ENCODE results near the gene MLF1. TPM values are rescaled to one million over a fixed set of nuclear protein-coding genes. Genes with fewer than 3 reads are reported as not detected.

The MLF1 gene
- total RNA-seq, 1 experiment from 2014 or later, result 55.5 TPM

DNA sequence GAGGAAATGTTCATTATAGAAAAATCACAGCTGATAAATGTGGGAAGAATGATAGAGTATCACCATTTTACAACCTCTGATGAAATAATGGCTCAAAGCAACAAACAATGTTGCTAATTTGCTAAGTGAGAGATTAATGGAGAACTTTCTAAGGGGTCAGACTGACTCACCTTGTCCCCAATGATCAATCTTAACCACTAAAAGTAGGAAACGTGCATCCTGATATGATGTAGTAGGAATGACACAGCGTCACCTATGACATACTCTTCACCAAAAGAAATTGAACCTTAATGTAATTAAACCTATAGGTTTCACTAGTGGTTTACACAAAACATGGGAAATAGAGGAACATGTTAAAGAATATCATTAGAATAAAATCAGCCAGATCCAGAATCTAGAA, 35.1 kb upstream of the MLF1 start:
- no peaks in the 10 kb centered on the region for H3K9me3 ChIP-seq (ENCODE audit: insufficient read depth, low read depth)
- no peaks in the 10 kb centered on the region for H3K9me2 ChIP-seq (ENCODE audit: insufficient read depth)
- no peak overlapping the region for H3K27ac ChIP-seq
- H4K20me1 ChIP-seq (ENCODE audit: insufficient read depth), result 0 out of 2 replicates have a peak, but pooled peaks cover 4% of the 10 kb centered on the region
- POLR2A ChIA-PET (ENCODE audit: unreplicated experiment), result no interaction called here
- CTCF ChIA-PET, result no interaction called here
- TF ChIP-seq EZH2 (IDR thresholded peaks at IDR 0.05; ENCODE audit: low read depth), result no peak
- TF ChIP-seq, protein P1, sequence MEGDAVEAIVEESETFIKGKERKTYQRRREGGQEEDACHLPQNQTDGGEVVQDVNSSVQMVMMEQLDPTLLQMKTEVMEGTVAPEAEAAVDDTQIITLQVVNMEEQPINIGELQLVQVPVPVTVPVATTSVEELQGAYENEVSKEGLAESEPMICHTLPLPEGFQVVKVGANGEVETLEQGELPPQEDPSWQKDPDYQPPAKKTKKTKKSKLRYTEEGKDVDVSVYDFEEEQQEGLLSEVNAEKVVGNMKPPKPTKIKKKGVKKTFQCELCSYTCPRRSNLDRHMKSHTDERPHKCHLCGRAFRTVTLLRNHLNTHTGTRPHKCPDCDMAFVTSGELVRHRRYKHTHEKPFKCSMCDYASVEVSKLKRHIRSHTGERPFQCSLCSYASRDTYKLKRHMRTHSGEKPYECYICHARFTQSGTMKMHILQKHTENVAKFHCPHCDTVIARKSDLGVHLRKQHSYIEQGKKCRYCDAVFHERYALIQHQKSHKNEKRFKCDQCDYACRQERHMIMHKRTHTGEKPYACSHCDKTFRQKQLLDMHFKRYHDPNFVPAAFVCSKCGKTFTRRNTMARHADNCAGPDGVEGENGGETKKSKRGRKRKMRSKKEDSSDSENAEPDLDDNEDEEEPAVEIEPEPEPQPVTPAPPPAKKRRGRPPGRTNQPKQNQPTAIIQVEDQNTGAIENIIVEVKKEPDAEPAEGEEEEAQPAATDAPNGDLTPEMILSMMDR (conservative IDR thresholded peaks at IDR 0.05), result no peak
- no peaks in the 10 kb centered on the region for H3K36me3 ChIP-seq (ENCODE audit: low read depth)
- no peaks in the 10 kb centered on the region for H3F3A ChIP-seq (ENCODE audit: insufficient read depth, low read depth)
- no peaks in the 10 kb centered on the region for H3K4me1 ChIP-seq (replicated peaks; ENCODE audit: insufficient read depth)
- intact Hi-C loops (cut with micrococcal nuclease; ENCODE audit: unreplicated experiment), result loop anchor here (5.0 to 10.0 kb wide), 5 partner anchors 106 to 1361 kb away; partner anchors contain the start of genes GFM1 and SHOX2
- H2AFZ ChIP-seq, result no peak overlapping the region
- H3K27me3 ChIP-seq (ENCODE audit: insufficient read depth, low read depth), result no peaks in the 10 kb centered on the region
- no peak for DNase-seq
- no peaks in the 10 kb centered on the region for H3K79me2 ChIP-seq (ENCODE audit: low read depth)
- H3K4me2 ChIP-seq, result no peak overlapping the region
- no peak overlapping the region for H3K4me3 ChIP-seq
- no TSS peak for BruUV-seq (replicated peaks)

DNA sequence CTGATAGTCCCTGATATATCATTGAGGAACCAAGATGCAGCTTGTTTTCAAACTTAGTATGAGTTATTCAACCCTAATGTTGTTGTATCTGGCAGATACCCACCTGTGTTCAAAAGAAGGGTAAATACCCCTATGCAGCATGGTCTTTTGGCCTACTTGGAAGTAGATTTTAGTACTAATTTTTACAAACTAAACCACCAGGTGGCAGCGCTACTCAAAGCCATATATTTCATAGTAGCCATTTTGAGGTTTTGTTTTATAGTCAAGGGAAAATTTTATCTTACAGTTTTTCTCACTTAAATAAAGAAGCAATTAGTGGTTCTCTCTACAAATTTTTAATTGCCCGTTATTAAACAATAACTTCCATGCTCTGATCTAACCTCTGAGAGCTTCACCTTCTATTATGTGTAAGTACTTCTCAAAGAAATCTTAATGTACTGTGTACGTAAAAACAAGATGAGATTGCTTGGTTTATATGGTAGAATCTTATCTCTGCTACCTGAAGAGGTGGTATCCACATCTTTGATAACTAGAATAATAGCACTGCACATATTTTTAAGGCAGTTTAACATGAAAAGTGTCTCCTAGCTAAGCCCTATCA, 31.5 kb upstream of the MLF1 start:
- H3K27ac ChIP-seq, result no peak overlapping the region
- DNase-seq, result peak in 1 of 2 experiments; percentile 12
- no peaks in the 10 kb centered on the region for H3K79me2 ChIP-seq (ENCODE audit: low read depth)
- no peaks in the 10 kb centered on the region for H3K9me2 ChIP-seq (ENCODE audit: insufficient read depth)
- no peak overlapping the region for H3K4me3 ChIP-seq
- no peak overlapping the region for H3K4me2 ChIP-seq
- peak overlapping the region; percentile 59 for H2AFZ ChIP-seq
- BruUV-seq (replicated peaks), result no TSS peak
- CTCF ChIA-PET, result interaction anchor here (0.5 to 1.5 kb wide), 4 partner anchors 188 to 1010 kb away, joined by 3 to 9 read pairs (median 5); no protein-coding TSS in a partner anchor
- intact Hi-C loops (cut with micrococcal nuclease; ENCODE audit: unreplicated experiment), result loop anchor here (1.0 to 10.0 kb wide), 6 partner anchors 103 to 1365 kb away; partner anchors contain the start of genes GFM1 and SHOX2
- H3F3A ChIP-seq (ENCODE audit: insufficient read depth, low read depth), result no peaks in the 10 kb centered on the region
- POLR2A ChIA-PET (ENCODE audit: unreplicated experiment), result interaction anchor here (0.6 kb wide), 1 partner anchor 263 kb away, joined by 9 read pairs; no protein-coding TSS in a partner anchor
- H4K20me1 ChIP-seq (ENCODE audit: insufficient read depth), result no peaks in the 10 kb centered on the region
- H3K9me3 ChIP-seq (ENCODE audit: insufficient read depth, low read depth), result no peaks in the 10 kb centered on the region
- no peaks in the 10 kb centered on the region for H3K4me1 ChIP-seq (replicated peaks; ENCODE audit: insufficient read depth)
- TF ChIP-seq, protein P1 (conservative IDR thresholded peaks at IDR 0.05), result peak; percentile 78
- TF ChIP-seq EZH2 (IDR thresholded peaks at IDR 0.05; ENCODE audit: low read depth), result no peak
- H3K36me3 ChIP-seq (ENCODE audit: low read depth), result no peaks in the 10 kb centered on the region
- H3K27me3 ChIP-seq (ENCODE audit: insufficient read depth, low read depth), result no peaks in the 10 kb centered on the region

DNA sequence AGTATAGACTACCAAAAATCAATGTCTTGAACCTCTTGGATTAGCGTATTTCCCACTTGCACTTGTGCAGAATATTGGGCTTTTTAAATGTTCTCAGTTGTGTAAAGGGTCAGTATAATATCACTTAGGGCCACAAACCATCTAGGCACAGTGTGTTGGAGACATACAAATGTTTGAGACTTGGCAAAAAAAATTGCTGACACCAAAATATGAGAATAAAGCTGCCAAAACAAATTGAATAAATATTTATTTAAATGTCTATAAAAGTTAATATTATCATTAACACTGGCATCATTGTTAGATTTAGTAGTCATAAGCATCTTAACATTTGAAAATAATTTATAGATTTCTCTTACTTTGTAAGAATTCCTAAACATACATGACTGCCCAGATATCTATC, 30.9 kb upstream of the MLF1 start:
- Histone ChIP-seq H2AFZ (no peak overlapping the region), H3K27ac (no peak overlapping the region), H3K9me3 (ENCODE audit: insufficient read depth, low read depth) (no peaks in the 10 kb centered on the region), H3K4me3 (no peak overlapping the region), H3F3A (ENCODE audit: insufficient read depth, low read depth) (no peaks in the 10 kb centered on the region), H3K4me1 (replicated peaks; ENCODE audit: insufficient read depth) (no peaks in the 10 kb centered on the region), H3K4me2 (no peak overlapping the region), H3K79me2 (ENCODE audit: low read depth) (no peaks in the 10 kb centered on the region), H3K27me3 (ENCODE audit: insufficient read depth, low read depth) (no peaks in the 10 kb centered on the region), H3K36me3 (ENCODE audit: low read depth) (no peaks in the 10 kb centered on the region), H3K9me2 (ENCODE audit: insufficient read depth) (no peaks in the 10 kb centered on the region), H4K20me1 (ENCODE audit: insufficient read depth) (no peaks in the 10 kb centered on the region)
- no peak for DNase-seq
- ChIA-PET POLR2A (ENCODE audit: unreplicated experiment) (no interaction called here), CTCF (interaction anchor here (0.5 to 1.5 kb wide), 3 partner anchors 188 to 249 kb away, joined by 4 to 9 read pairs (median 6); no protein-coding TSS in a partner anchor)
- TF ChIP-seq, protein P1 (conservative IDR thresholded peaks at IDR 0.05), result no peak
- TF ChIP-seq EZH2 (IDR thresholded peaks at IDR 0.05; ENCODE audit: low read depth), result no peak
- intact Hi-C loops (cut with micrococcal nuclease; ENCODE audit: unreplicated experiment), result no loop called here
- BruUV-seq (replicated peaks), result no TSS peak
